GM18951 (cell line): ENCODE data around the gene LMTK2.

Source experiments
- POLR2A ChIP-seq: IDR thresholded peaks from 4 replicates; pipeline ENCODE4 v1.6.1; 2011; ENCODE audit warnings: mild to moderate bottlenecking; ENCODE audit not compliant: insufficient read length, insufficient read depth; ENCODE audit errors: extremely low read depth
- in situ Hi-C: fragments of 300-500 bp; cut with MboI; formaldehyde crosslinking; loops from one replicate; pipeline ENCODE4 v1.12.0; 2022; ENCODE audit warnings: low sequenced_read_pairs, mixed read lengths, inconsistent platforms; ENCODE audit not compliant: unreplicated experiment

The LMTK2 gene

DNA sequence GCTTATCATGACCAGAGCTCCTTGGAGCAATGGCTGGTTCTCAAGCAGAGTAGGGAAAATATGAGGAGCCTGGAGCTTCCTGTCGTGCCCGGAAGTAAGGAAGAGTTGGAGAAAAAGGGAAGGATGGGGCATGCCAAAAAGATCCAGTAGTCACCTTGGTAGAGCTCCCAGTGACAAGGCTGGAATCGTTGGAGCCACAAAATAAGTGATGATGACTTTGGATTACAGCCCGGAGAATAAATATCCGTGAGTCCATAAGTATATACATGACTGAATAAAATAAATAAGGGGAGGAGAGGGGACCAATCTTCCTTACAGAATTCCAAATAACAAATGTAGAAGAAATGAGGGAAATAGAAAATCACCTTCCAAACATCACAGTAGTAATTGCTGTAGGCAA is 29.3 kb downstream of the LMTK2 start:
- no peak for TF ChIP-seq POLR2A
- in situ Hi-C loops: no loop called here

- in situ Hi-C loops: no loop called here
- no peak for TF ChIP-seq POLR2A
These were observed 29.8 kb downstream of the LMTK2 start for GRCh38 chr7:98136423-98136822.

DNA sequence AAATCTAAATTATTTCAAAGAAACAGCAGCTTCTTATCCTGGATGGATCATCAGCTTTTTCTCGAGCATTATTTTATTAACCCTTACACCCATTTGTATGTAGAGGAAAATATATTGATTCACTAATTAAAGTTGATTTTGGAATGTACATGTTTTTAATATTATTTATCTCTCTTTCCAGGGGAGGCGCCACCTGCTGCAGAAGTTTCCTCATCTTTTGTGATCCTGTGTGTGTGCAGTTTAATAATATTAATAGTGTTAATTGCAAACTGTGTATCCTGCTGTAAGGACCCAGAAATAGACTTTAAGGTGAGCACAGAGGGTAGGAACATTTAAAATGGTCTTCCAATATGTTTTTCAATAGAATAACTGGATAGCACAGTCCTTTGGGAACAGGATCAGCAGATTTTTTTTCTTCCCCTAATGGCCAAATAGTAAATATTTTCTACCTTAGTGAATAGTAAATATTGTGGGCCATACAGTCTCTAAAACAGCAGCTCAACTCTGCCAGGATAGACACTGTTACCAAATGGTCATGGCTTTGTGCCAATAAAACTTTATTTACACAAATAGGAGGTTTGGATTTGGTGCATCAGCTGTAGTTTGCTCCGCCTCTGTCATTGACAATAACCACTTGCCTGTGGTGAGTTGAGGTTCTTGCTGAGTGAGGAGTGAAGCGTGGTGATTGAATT is 30.6 kb downstream of the LMTK2 start:
- no peak for TF ChIP-seq POLR2A
- in situ Hi-C loops: no loop called here

DNA sequence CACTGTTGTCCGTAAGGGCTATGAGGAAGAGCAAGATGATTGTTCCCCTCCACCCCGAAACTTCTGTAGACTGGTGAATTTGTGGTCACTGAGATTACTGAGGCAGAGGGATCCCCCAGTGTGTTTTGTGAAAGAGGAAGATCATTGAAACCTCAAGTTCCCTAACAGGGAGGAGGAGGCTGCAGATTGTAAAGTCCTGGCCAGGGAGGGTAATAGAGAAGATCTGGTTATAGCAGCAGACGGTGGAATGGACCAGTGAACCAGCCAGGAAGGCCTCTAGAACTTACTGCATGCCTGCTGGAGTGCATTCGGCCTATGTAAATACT is 31.1 kb downstream of the LMTK2 start:
- in situ Hi-C loops: no loop called here
- no peak for TF ChIP-seq POLR2A

GRCh38 chr7:98138672-98139071 is 32.0 kb downstream of the LMTK2 start:
- TF ChIP-seq POLR2A: no peak
- in situ Hi-C loops: no loop called here

GRCh38 chr7:98142658-98143057 is 36.0 kb downstream of the LMTK2 start:
- no peak for TF ChIP-seq POLR2A
- in situ Hi-C loops: no loop called here

DNA sequence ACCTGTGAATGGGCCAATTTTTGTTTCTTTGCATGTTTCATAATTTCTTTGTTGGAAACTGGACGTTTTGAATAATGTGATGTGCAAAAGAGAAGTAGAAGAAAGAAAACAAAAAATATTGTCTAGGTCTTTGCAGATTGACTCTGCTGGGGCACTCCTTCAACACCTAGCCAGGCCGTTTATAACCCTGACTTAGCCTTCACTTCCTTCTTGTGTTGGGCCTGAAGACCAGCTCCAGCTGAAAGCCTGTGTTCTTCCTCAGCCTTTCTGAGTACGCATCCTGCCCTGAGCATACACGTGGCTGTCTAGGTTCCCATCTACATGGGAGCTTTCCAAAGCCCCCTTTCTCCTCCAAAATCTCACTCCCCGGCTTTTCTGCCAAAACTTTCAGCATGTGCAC is 41.9 kb downstream of the LMTK2 start:
- in situ Hi-C loops: no loop called here
- TF ChIP-seq POLR2A: no peak

DNA sequence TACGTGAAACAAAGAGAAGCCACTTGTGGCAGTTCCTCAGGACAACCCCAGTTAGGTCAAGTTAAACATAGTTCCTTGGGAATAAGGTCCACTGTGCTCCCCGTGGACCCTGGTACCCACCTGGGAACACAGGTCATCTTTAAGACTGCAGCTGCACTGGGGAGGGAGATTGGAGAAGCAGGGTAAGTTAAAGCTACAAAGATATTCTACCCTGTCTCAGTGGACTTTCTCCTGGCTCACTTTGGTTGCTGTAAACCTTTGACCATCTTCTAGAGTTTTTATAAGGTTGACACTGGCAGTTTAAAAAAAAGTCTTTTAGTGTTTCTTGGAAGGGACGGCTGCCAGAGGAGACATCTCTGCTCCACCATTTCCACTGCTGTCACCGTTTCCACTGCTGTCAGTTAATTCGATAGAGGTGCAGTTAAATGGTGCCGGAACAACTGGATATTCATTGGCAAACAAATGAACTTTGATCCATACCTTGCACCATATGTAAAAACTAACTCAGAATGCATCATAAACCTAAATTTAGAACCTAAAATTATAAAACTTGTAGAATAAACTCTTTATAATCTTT is 42.5 kb downstream of the LMTK2 start:
- in situ Hi-C loops: no loop called here
- no peak for TF ChIP-seq POLR2A

- in situ Hi-C loops: no loop called here
- TF ChIP-seq POLR2A: no peak
These were observed 45.2 kb downstream of the LMTK2 start for GRCh38 chr7:98151884-98152283.

DNA sequence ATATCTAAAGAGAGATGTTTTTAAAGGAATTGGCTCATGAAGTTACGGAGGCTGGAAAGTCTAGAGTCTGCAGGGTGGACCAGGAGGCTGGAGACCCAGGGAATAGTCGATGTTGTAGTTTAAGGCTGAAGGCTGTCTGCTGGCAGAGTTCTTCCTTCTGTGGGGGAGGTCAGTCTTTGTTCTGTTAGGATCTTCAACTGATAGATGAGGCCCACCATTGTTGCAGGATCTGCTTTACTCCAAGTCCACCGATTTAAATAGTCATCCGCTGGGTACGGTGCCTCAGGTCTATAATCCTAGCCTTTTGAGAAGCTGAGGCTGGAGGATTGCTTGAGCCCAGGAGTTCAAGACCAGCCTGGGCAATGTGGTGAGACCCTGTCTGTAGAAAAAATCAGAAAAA is 50.0 kb downstream of the LMTK2 start:
- no peak for TF ChIP-seq POLR2A
- in situ Hi-C loops: no loop called here

- in situ Hi-C loops: no loop called here
- no peak for TF ChIP-seq POLR2A
These were observed 51.1 kb downstream of the LMTK2 start for GRCh38 chr7:98157761-98158160.

DNA sequence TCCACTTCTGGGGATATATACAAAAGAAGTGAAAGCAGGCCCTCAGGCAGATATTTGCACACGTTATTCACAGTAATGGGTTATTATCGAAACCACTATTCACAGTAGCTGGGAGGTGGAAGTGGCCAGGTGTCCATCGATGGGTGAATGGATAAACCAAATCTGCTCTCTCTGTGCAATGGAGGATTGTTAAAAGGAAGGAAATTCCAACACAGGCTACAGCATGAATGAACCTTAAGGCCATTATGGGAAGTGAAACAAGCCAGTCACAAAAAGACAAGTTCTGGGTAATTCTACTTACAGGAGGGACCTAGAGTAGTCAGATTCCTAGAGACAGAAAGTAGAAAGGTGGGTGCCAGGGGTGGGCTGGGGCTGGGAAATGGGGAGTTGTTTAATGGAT is 56.1 kb downstream of the LMTK2 start:
- no peak for TF ChIP-seq POLR2A
- in situ Hi-C loops: loop anchor here (5.0 kb wide), 1 partner anchor 140 kb away; no protein-coding TSS in a partner anchor

- TF ChIP-seq POLR2A: no peak
- in situ Hi-C loops: loop anchor here (5.0 kb wide), 1 partner anchor 141 kb away; no protein-coding TSS in a partner anchor
These were observed 56.6 kb downstream of the LMTK2 start for GRCh38 chr7:98163269-98163668.

- no peak for TF ChIP-seq POLR2A
- in situ Hi-C loops: loop anchor here (5.0 kb wide), 1 partner anchor 142 kb away; no protein-coding TSS in a partner anchor
These were observed 57.2 kb downstream of the LMTK2 start for GRCh38 chr7:98163704-98164494.
